Stimulated activated naive B cell treated with anti-CD40 and anti-IgM and Interleukin-4, amounts not matched to agents 10 μg/mL and 1 μg/mL and 100 μg/mL, for 72 hours (primary cell): Measurements from ENCODE around the gene MAP6D1.

Experiments used
- ATAC-seq, 2 donors: fragments of 150-1000 bp; cut with Tn5 transposase; replicated peaks; 2 replicates each; pipeline ENCODE4 v1.10.0; 2021; ENCODE audit warnings: moderate library complexity in 1 of 2
- DNase-seq: peaks from one replicate; pipeline ENCODE4 v3.0.0; 2021
- H3K27ac Mint-ChIP-seq: one replicate; pipeline ENCODE4 v1.8.0; 2022; ENCODE audit warnings: mild to moderate bottlenecking, mixed read lengths
- H3K27me3 Mint-ChIP-seq, 2 donors: one replicate each; pipeline ENCODE4 v1.8.0; 2022; ENCODE audit warnings: mixed read lengths in 2 of 2
- H3K36me3 Mint-ChIP-seq, 2 donors: one replicate each; pipeline ENCODE4 v1.8.0; 2022; ENCODE audit warnings: mixed read lengths in 2 of 2, mild to moderate bottlenecking in 1 of 2
- H3K4me1 Mint-ChIP-seq, 2 donors: one replicate each; pipeline ENCODE4 v1.8.0; 2022; ENCODE audit warnings: mixed read lengths in 2 of 2, mild to moderate bottlenecking in 1 of 2
- H3K4me3 Mint-ChIP-seq, 2 donors: one replicate each; pipeline ENCODE4 v1.8.0; 2022; ENCODE audit warnings: mild to moderate bottlenecking in 2 of 2, mixed read lengths in 2 of 2, moderate library complexity in 1 of 2
- H3K9me3 Mint-ChIP-seq, 2 donors: one replicate each; pipeline ENCODE4 v1.8.0; 2022; ENCODE audit warnings: mixed read lengths in 2 of 2, mild to moderate bottlenecking in 1 of 2

MAP6D1 gene

GRCh38 chr3:183774631-183775030 lies 50.7 kb downstream of the MAP6D1 start:
- Mint-ChIP-seq H3K36me3 (peaks cover 36 to 44% of the 10 kb centered on the region in 2 donors), H3K9me3 (no peaks in the 10 kb centered on the region), H3K27ac (no peak overlapping the region), H3K27me3 (no peaks in the 10 kb centered on the region), H3K4me3 (no peak overlapping the region), H3K4me1 (no peaks in the 10 kb centered on the region)
- DNase-seq = no peak
- no peak for ATAC-seq

- Mint-ChIP-seq H3K9me3 (no peaks in the 10 kb centered on the region), H3K27me3 (no peaks in the 10 kb centered on the region), H3K27ac (no peak overlapping the region), H3K4me1 (peaks cover 6 to 10% of the 10 kb centered on the region in 2 donors), H3K4me3 (no peak overlapping the region), H3K36me3 (peaks cover 19 to 39% of the 10 kb centered on the region in 2 donors)
- ATAC-seq (no peak), DNase-seq (no peak)
Observed at GRCh38 chr3:183769453-183769852, 55.9 kb downstream of the MAP6D1 start.

GRCh38 chr3:183768114-183768513 lies 57.3 kb downstream of the MAP6D1 start:
- ATAC-seq = no peak
- no peak overlapping the region for H3K27ac Mint-ChIP-seq
- no peaks in the 10 kb centered on the region for H3K27me3 Mint-ChIP-seq
- H3K9me3 Mint-ChIP-seq = no peaks in the 10 kb centered on the region
- no peak for DNase-seq
- peaks cover 11 to 28% of the 10 kb centered on the region in 2 donors for H3K36me3 Mint-ChIP-seq
- H3K4me1 Mint-ChIP-seq = peaks cover 6 to 10% of the 10 kb centered on the region in 2 donors
- H3K4me3 Mint-ChIP-seq = no peak overlapping the region

GRCh38 chr3:183766745-183767606 lies 58.4 kb downstream of the MAP6D1 start:
- H3K27me3 Mint-ChIP-seq = no peaks in the 10 kb centered on the region
- ATAC-seq (peak; percentile 95 to 97), DNase-seq (peak; percentile 53)
- H3K4me3 Mint-ChIP-seq = no peak overlapping the region
- H3K27ac Mint-ChIP-seq = no peak overlapping the region
- no peaks in the 10 kb centered on the region for H3K9me3 Mint-ChIP-seq
- H3K4me1 Mint-ChIP-seq = peaks cover 6 to 10% of the 10 kb centered on the region in 2 donors
- peaks cover 12 to 27% of the 10 kb centered on the region in 2 donors for H3K36me3 Mint-ChIP-seq

- H3K4me3 Mint-ChIP-seq = no peak overlapping the region
- H3K36me3 Mint-ChIP-seq = peaks cover 19 to 32% of the 10 kb centered on the region in 2 donors
- no peak overlapping the region for H3K27ac Mint-ChIP-seq
- H3K9me3 Mint-ChIP-seq = no peaks in the 10 kb centered on the region
- ATAC-seq = no peak
- peaks cover 6 to 10% of the 10 kb centered on the region in 2 donors for H3K4me1 Mint-ChIP-seq
- H3K27me3 Mint-ChIP-seq = no peaks in the 10 kb centered on the region
- DNase-seq = no peak
Observed at GRCh38 chr3:183766107-183766506, 59.3 kb downstream of the MAP6D1 start.
